SK-N-SH (cell line): ENCODE measurements around the gene NUDT13. TPM values are rescaled to one million over a fixed set of nuclear protein-coding genes. Genes with fewer than 3 reads are reported as not detected.

Experiments used
- CTCF ChIA-PET: fragments of 300-600, 350-600 bp; formaldehyde crosslinking; extraction: SDS; loops from one replicate; lab custom pipeline; 2021; lab: Yijun Ruan, JAX
- POLR2A ChIA-PET: fragments of 350-600 bp; sonication (Branson Sonifier 250); formaldehyde crosslinking; extraction: SDS; loops from one replicate; lab custom pipeline; 2020; ENCODE audit warnings: antibody characterized with exemption, inconsistent platforms; lab: Yijun Ruan, JAX
- DNase-seq: peaks from one replicate; pipeline ENCODE4 v3.0.0; 2012
- H2AFZ ChIP-seq: fragments of 200-600 bp; sonication (generic); 2 replicates; pipeline ENCODE4 v1.8.1; 2016; ENCODE audit warnings: antibody characterized with exemption, mild to moderate bottlenecking, low read depth
- H3F3A ChIP-seq: fragments of 200-600 bp; sonication (generic); replicated peaks from 2 replicates; pipeline ENCODE3; 2016; ENCODE audit warnings: antibody characterized with exemption, mild to moderate bottlenecking; ENCODE audit not compliant: insufficient read depth
- H3K27ac ChIP-seq, 2 experiments: fragments of 200-500 bp in 1 of 2; fragments of 200-600 bp in 1 of 2; sonication (Bioruptor generic) in 1 of 2; sonication (generic), shearing (Covaris generic) in 1 of 2; 2 replicates each; pipeline versions ENCODE4 v1.5.1 to v1.6.1; 2014 to 2016; ENCODE audit warnings: low read depth in 2 of 2, inconsistent platforms in 1 of 2, low read length in 1 of 2, mild to moderate bottlenecking in 1 of 2, mixed read lengths in 1 of 2
- H3K27me3 ChIP-seq: fragments of 200-600 bp; sonication (generic), shearing (Covaris generic); 2 replicates; pipeline ENCODE4 v1.6.1; 2016; ENCODE audit warnings: mixed run types; ENCODE audit not compliant: insufficient read depth
- H3K36me3 ChIP-seq, 2 experiments: fragments of 200-500 bp in 1 of 2; fragments of 200-600 bp in 1 of 2; sonication (Bioruptor generic) in 1 of 2; sonication (generic) in 1 of 2; replicated peaks in 1 of 2; 2 replicates each; pipeline versions ENCODE3 to v1.5.1; 2014 to 2016; ENCODE audit warnings: low read length in 1 of 2, mild to moderate bottlenecking in 1 of 2; ENCODE audit not compliant: insufficient read depth in 2 of 2, control insufficient read depth in 1 of 2
- H3K4me1 ChIP-seq, 2 experiments: fragments of 200-500 bp in 1 of 2; fragments of 200-600 bp in 1 of 2; sonication (Bioruptor generic) in 1 of 2; sonication (generic), shearing (Covaris generic) in 1 of 2; 2 replicates each; pipeline versions ENCODE4 v1.5.1 to v1.6.1; 2014 to 2016; ENCODE audit warnings: low read depth in 1 of 2, low read length in 1 of 2, mixed run types in 1 of 2; ENCODE audit not compliant: insufficient read depth in 2 of 2, control insufficient read depth in 1 of 2
- H3K4me2 ChIP-seq: fragments of 200-600 bp; sonication (generic), shearing (Covaris generic); 2 replicates; pipeline ENCODE4 v1.6.1; 2017; ENCODE audit warnings: mixed run types
- H3K4me3 ChIP-seq, 2 experiments: fragments of 200-500 bp in 1 of 2; fragments of 200-600 bp in 1 of 2; sonication (Bioruptor generic) in 1 of 2; sonication (generic), shearing (Covaris generic) in 1 of 2; 2 replicates each; pipeline versions ENCODE4 v1.5.1 to v1.8.1; 2014 to 2016; ENCODE audit warnings: low read depth in 2 of 2, inconsistent platforms in 1 of 2, low read length in 1 of 2, mild to moderate bottlenecking in 1 of 2, mixed read lengths in 1 of 2, moderate library complexity in 1 of 2
- H3K79me2 ChIP-seq: fragments of 200-600 bp; sonication (generic); 2 replicates; pipeline ENCODE4 v1.8.1; 2017; ENCODE audit warnings: mild to moderate bottlenecking; ENCODE audit not compliant: insufficient read depth
- H3K9ac ChIP-seq: fragments of 200-600 bp; sonication (generic); 2 replicates; pipeline ENCODE4 v1.6.1; 2017; ENCODE audit warnings: mixed run types
- H3K9me2 ChIP-seq: fragments of 200-600 bp; sonication (generic); 2 replicates; pipeline ENCODE4 v1.6.1; 2017; ENCODE audit warnings: mixed run types
- H3K9me3 ChIP-seq: fragments of 200-600 bp; sonication (generic); 2 replicates; pipeline ENCODE4 v1.6.1; 2017; ENCODE audit warnings: mixed run types, mild to moderate bottlenecking, moderate library complexity
- H4K20me1 ChIP-seq: fragments of 200-600 bp; sonication (generic); 2 replicates; pipeline ENCODE4 v1.6.1; 2017; ENCODE audit warnings: mild to moderate bottlenecking, mixed run types; ENCODE audit not compliant: insufficient read depth
- CHD2 ChIP-seq: fragments of 150-350 bp; IDR thresholded peaks from 2 replicates; pipeline ENCODE4 v1.6.1; 2018; ENCODE audit warnings: low read length; ENCODE audit not compliant: partially characterized antibody
- EZH2phosphoT487 ChIP-seq: fragments of 200-600 bp; sonication (generic); IDR thresholded peaks from 2 replicates; pipeline ENCODE4 v1.6.1; 2017; ENCODE audit warnings: low read depth, mixed run types, mild to moderate bottlenecking, antibody characterized with exemption, moderate library complexity, borderline replicate concordance
- FOXM1 ChIP-seq: IDR thresholded peaks from 2 replicates; pipeline ENCODE4 v1.4.0; 2012; ENCODE audit warnings: low read depth, mild to moderate bottlenecking
- JUND ChIP-seq: IDR thresholded peaks from 2 replicates; pipeline ENCODE4 v1.4.0; 2012
- MEF2A ChIP-seq: IDR thresholded peaks from 2 replicates; pipeline ENCODE4 v1.4.0; 2012; ENCODE audit warnings: low read depth, borderline replicate concordance
- POLR2AphosphoS5 ChIP-seq: IDR thresholded peaks from 2 replicates; pipeline ENCODE4 v1.6.1; 2012; ENCODE audit warnings: low read depth, low read length
- RAD21 ChIP-seq: IDR thresholded peaks from 2 replicates; pipeline ENCODE4 v1.6.1; 2012; ENCODE audit warnings: mild to moderate bottlenecking, low read length
- RFX5 ChIP-seq: IDR thresholded peaks from 2 replicates; pipeline ENCODE4 v1.6.1; 2012; ENCODE audit warnings: mild to moderate bottlenecking, improper control_type of control experiment, low read length
- SMC3 ChIP-seq: IDR thresholded peaks from 2 replicates; pipeline ENCODE4 v1.6.1; 2012; ENCODE audit warnings: low read depth, low read length, improper control_type of control experiment
- YY1 ChIP-seq: IDR thresholded peaks from 2 replicates; pipeline ENCODE4 v1.4.0; 2012; ENCODE audit warnings: low read depth, mild to moderate bottlenecking
- WGBS: methylation state at CpG from one replicate; pipeline ENCODE4 v1.1.6; 2017; ENCODE audit warnings: low lambda C conversion rate; 5-methylcytosine and 5-hydroxymethylcytosine counted together
- polyA plus RNA-seq, 3 experiments: library from polyadenylated mRNA; depleted of rRNA; stranded (reverse); fragments of >200 nt; gene quantifications; 2 replicates each; pipeline ENCODE4 v1.2.3, GENCODE V29; 2012
- TF ChIP-seq, protein P1 (sequence below): IDR thresholded peaks from 2 replicates; pipeline ENCODE4 v1.4.0; 2012; ENCODE audit warnings: low read depth, borderline replicate concordance
- TF ChIP-seq, protein P2 (sequence below): IDR thresholded peaks from 2 replicates; pipeline ENCODE4 v1.4.0; 2012; ENCODE audit warnings: low read depth
- TF ChIP-seq, protein P3 (sequence below): fragments of 200-600 bp; sonication (generic); IDR thresholded peaks from 2 replicates; pipeline ENCODE4 v1.6.1; 2017; ENCODE audit warnings: antibody characterized with exemption, mild to moderate bottlenecking, moderate library complexity
- TF ChIP-seq, protein P4 (sequence below): IDR thresholded peaks from 2 replicates; pipeline ENCODE4 v1.6.1; 2012; ENCODE audit warnings: mild to moderate bottlenecking, low read depth, low read length, moderate library complexity
- TF ChIP-seq, protein P5 (sequence below): IDR thresholded peaks from 2 replicates; pipeline ENCODE4 v1.4.0; 2012; ENCODE audit warnings: low read depth, borderline replicate concordance

NUDT13 gene
- polyA plus RNA-seq, 1 of the 3 experiments (the other 2 are of a cell fraction) = 3.4 TPM

DNA sequence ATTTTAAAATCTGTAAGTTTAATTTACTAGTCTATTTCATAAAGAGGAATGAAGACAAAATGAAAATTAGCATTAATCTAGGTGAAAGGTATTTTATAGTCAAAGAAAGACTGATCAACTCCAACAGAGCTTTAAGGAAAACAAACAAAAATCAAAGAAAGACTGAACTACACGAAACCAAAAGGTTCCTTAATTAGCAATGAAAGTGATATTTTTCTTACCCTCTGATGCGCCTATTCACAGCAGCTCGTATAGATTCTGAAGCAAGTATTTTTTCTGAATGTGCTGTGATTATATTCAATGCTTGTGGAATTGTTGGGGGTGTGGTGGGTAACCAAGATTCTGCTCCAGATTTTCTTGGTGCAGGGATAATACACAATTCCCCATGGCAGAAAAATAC is 45.8 kb downstream of the NUDT13 start (continued):
- TF ChIP-seq, protein P1, sequence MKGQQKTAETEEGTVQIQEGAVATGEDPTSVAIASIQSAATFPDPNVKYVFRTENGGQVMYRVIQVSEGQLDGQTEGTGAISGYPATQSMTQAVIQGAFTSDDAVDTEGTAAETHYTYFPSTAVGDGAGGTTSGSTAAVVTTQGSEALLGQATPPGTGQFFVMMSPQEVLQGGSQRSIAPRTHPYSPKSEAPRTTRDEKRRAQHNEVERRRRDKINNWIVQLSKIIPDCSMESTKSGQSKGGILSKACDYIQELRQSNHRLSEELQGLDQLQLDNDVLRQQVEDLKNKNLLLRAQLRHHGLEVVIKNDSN = no peak
- TF ChIP-seq MEF2A (no peak), POLR2AphosphoS5 (no peak)
- TF ChIP-seq, protein P2, sequence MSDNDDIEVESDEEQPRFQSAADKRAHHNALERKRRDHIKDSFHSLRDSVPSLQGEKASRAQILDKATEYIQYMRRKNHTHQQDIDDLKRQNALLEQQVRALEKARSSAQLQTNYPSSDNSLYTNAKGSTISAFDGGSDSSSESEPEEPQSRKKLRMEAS = no peak

DNA sequence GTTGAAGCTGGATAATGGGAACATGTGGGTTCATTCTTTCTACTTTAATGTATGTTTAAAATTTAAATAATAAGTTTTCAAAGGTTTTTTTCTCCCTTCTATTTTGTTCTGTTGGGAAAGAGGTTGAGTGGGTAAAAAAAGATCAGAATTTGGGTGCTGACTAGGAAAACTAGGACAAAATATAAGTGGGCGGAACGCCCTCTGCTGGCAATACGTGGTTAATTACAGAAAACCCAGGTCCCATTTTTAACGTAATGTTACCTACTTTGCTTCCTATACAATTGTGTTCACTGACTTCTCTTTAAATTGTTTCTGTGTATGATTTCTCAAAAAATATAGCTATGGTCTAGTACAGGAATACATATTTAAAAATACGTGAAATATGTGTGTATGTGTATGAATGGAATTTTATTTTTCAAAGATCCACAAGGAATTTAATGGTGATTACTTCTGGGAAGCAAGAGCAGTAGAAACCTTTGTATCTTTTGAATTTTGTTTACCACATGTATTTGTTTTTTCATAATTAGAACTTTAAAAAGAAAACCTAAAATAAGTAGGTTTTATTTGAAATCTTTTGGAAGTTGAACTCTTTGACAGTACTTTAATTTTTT is 48.9 kb downstream of the NUDT13 start:
- Histone ChIP-seq H3K27ac (no peak overlapping the region), H3F3A (peaks cover 28% of the 10 kb centered on the region), H2AFZ (no peak overlapping the region), H3K9me2 (no peaks in the 10 kb centered on the region), H4K20me1 (peaks cover 9% of the 10 kb centered on the region), H3K4me1 (no peaks in the 10 kb centered on the region), H3K27me3 (no peaks in the 10 kb centered on the region), H3K9me3 (no peaks in the 10 kb centered on the region), H3K79me2 (peaks cover 80% of the 10 kb centered on the region), H3K9ac (no peak overlapping the region), H3K4me2 (no peak overlapping the region), H3K36me3 (peaks cover 48 to 69% of the 10 kb centered on the region in 2 experiments), H3K4me3 (no peak overlapping the region; a peak in 1 of 4 replicates)
- CTCF ChIA-PET = interaction anchor here (0.6 to 3.4 kb wide), 24 partner anchors 9 to 351 kb away, joined by 3 to 39 read pairs (median 4); partner anchors contain the start of genes ECD, FAM149B1, MRPS16 and NUDT13
- peak; percentile 59 for DNase-seq
- WGBS = 3% methylated on average over 5 of the region's 5 CpGs
- POLR2A ChIA-PET = no interaction called here
- TF ChIP-seq RFX5 = no peak
- no peak for TF ChIP-seq JUND
- peak; percentile 67 for TF ChIP-seq RAD21
- TF ChIP-seq SMC3 = peak; percentile 27; the same call in 1 of the 2 replicates
- TF ChIP-seq CHD2 = peak; percentile 19
- TF ChIP-seq, protein P3, sequence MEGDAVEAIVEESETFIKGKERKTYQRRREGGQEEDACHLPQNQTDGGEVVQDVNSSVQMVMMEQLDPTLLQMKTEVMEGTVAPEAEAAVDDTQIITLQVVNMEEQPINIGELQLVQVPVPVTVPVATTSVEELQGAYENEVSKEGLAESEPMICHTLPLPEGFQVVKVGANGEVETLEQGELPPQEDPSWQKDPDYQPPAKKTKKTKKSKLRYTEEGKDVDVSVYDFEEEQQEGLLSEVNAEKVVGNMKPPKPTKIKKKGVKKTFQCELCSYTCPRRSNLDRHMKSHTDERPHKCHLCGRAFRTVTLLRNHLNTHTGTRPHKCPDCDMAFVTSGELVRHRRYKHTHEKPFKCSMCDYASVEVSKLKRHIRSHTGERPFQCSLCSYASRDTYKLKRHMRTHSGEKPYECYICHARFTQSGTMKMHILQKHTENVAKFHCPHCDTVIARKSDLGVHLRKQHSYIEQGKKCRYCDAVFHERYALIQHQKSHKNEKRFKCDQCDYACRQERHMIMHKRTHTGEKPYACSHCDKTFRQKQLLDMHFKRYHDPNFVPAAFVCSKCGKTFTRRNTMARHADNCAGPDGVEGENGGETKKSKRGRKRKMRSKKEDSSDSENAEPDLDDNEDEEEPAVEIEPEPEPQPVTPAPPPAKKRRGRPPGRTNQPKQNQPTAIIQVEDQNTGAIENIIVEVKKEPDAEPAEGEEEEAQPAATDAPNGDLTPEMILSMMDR = peak; percentile 89
- TF ChIP-seq, protein P4, sequence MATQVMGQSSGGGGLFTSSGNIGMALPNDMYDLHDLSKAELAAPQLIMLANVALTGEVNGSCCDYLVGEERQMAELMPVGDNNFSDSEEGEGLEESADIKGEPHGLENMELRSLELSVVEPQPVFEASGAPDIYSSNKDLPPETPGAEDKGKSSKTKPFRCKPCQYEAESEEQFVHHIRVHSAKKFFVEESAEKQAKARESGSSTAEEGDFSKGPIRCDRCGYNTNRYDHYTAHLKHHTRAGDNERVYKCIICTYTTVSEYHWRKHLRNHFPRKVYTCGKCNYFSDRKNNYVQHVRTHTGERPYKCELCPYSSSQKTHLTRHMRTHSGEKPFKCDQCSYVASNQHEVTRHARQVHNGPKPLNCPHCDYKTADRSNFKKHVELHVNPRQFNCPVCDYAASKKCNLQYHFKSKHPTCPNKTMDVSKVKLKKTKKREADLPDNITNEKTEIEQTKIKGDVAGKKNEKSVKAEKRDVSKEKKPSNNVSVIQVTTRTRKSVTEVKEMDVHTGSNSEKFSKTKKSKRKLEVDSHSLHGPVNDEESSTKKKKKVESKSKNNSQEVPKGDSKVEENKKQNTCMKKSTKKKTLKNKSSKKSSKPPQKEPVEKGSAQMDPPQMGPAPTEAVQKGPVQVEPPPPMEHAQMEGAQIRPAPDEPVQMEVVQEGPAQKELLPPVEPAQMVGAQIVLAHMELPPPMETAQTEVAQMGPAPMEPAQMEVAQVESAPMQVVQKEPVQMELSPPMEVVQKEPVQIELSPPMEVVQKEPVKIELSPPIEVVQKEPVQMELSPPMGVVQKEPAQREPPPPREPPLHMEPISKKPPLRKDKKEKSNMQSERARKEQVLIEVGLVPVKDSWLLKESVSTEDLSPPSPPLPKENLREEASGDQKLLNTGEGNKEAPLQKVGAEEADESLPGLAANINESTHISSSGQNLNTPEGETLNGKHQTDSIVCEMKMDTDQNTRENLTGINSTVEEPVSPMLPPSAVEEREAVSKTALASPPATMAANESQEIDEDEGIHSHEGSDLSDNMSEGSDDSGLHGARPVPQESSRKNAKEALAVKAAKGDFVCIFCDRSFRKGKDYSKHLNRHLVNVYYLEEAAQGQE = no peak
- no peak for TF ChIP-seq EZH2phosphoT487
- TF ChIP-seq FOXM1 = no peak
- no peak for TF ChIP-seq YY1
- TF ChIP-seq, protein P5, sequence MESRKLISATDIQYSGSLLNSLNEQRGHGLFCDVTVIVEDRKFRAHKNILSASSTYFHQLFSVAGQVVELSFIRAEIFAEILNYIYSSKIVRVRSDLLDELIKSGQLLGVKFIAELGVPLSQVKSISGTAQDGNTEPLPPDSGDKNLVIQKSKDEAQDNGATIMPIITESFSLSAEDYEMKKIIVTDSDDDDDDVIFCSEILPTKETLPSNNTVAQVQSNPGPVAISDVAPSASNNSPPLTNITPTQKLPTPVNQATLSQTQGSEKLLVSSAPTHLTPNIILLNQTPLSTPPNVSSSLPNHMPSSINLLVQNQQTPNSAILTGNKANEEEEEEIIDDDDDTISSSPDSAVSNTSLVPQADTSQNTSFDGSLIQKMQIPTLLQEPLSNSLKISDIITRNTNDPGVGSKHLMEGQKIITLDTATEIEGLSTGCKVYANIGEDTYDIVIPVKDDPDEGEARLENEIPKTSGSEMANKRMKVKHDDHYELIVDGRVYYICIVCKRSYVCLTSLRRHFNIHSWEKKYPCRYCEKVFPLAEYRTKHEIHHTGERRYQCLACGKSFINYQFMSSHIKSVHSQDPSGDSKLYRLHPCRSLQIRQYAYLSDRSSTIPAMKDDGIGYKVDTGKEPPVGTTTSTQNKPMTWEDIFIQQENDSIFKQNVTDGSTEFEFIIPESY = no peak
